HepG2 (cell line): ENCODE data around the gene NEDD8. TPM values are rescaled to one million over a fixed set of nuclear protein-coding genes. Genes with fewer than 3 reads are reported as not detected.

Source experiments
- ATAC-seq: fragments of 200-7000 bp; cut with Tn5 transposase; 3 replicates; pipeline ENCODE4 v1.9.1; 2020; ENCODE audit warnings: mild to moderate bottlenecking, moderate library complexity
- BruUV-seq: library from RNA; stranded (reverse); fragments of 400-500 nt; replicated peaks from 2 replicates; lab custom pipeline; 2021; lab: Mats Ljungman, UMichigan
- CTCF ChIA-PET: fragments of 300-600 bp; formaldehyde crosslinking; extraction: SDS; loops from one replicate; lab custom pipeline; 2021; ENCODE audit warnings: low total read pairs, inconsistent platforms, low intra/inter-chr PET ratio; lab: Yijun Ruan, JAX
- POLR2A ChIA-PET: fragments of 350-600 bp; sonication (Branson Sonifier 250); formaldehyde crosslinking; loops from one replicate; lab custom pipeline; 2020; ENCODE audit warnings: antibody characterized with exemption, inconsistent platforms; lab: Yijun Ruan, JAX
- DNase-seq: peaks from one replicate; pipeline ENCODE4 v3.0.0-alpha.2; 2015; ENCODE audit warnings: low spot score
- FAIRE-seq: peaks from 3 replicates; lab custom pipeline; 2011; peaks lifted over from hg19 to GRCh38; lab: Jason Lieb, UNC
- H2AFZ ChIP-seq: one replicate; pipeline ENCODE4 v1.6.1; 2011; ENCODE audit warnings: low read length, inconsistent platforms
- H3K27ac ChIP-seq: fragments of 300-600 bp; 3 replicates; pipeline ENCODE4 v1.8.0; 2011; ENCODE audit warnings: mixed run types, mild to moderate bottlenecking, mixed read lengths, low read length, inconsistent platforms; ENCODE audit not compliant: insufficient read depth; ENCODE audit errors: extremely low read length
- H3K27me3 ChIP-seq, 2 experiments: fragments of 200-600 bp in 1 of 2; 2 replicates in 1 of 2; 3 replicates in 1 of 2; pipeline versions ENCODE4 v1.6.0 to v1.8.0; 2011; ENCODE audit warnings: low read length in 2 of 2, mild to moderate bottlenecking in 2 of 2, moderate library complexity in 2 of 2, inconsistent platforms in 1 of 2; ENCODE audit not compliant: insufficient read depth in 2 of 2, control insufficient read depth in 1 of 2
- H3K36me3 ChIP-seq, 2 experiments: fragments of 200-600 bp in 1 of 2; replicated peaks in 1 of 2; 2 replicates in 1 of 2; 3 replicates in 1 of 2; pipeline versions ENCODE4 v1.5.1 to v1.8.0; 2011; ENCODE audit warnings: low read length in 2 of 2, inconsistent platforms in 1 of 2; ENCODE audit not compliant: insufficient read depth in 2 of 2, control insufficient read depth in 1 of 2
- H3K4me1 ChIP-seq: 2 replicates; pipeline ENCODE4 v1.5.1; 2012; ENCODE audit warnings: low read length, inconsistent platforms; ENCODE audit not compliant: insufficient read depth
- H3K4me2 ChIP-seq: 2 replicates; pipeline ENCODE4 v1.6.0; 2011; ENCODE audit warnings: low read depth, low read length, inconsistent platforms
- H3K4me3 ChIP-seq, 3 experiments: fragments of 200-600 bp in 1 of 3; sonication (generic), shearing (Covaris generic) in 1 of 3; replicated peaks in 1 of 3; 2 replicates each; pipeline ENCODE4 v1.5.1; 2011 to 2016; ENCODE audit warnings: low read length in 3 of 3, inconsistent platforms in 2 of 3, low read depth in 2 of 3, mild to moderate bottlenecking in 2 of 3, control low read depth in 1 of 3, mixed read lengths in 1 of 3; ENCODE audit not compliant: insufficient read depth in 1 of 3
- H3K79me2 ChIP-seq: one replicate; pipeline ENCODE4 v1.6.1; 2011; ENCODE audit warnings: low read length, inconsistent platforms; ENCODE audit not compliant: insufficient read depth
- H3K9ac ChIP-seq: 2 replicates; pipeline ENCODE4 v1.6.0; 2011; ENCODE audit warnings: mild to moderate bottlenecking, low read depth, low read length, inconsistent platforms; ENCODE audit not compliant: insufficient read depth
- H3K9me3 ChIP-seq: 2 replicates; pipeline ENCODE4 v1.5.1; 2012; ENCODE audit warnings: mild to moderate bottlenecking, low read length
- H4K20me1 ChIP-seq: 2 replicates; pipeline ENCODE4 v1.6.0; 2011; ENCODE audit warnings: inconsistent platforms, mild to moderate bottlenecking, low read length, moderate library complexity; ENCODE audit not compliant: insufficient read depth
- MYPOP ChIP-seq: sonication (generic); formaldehyde crosslinking; IDR thresholded peaks from 2 replicates; pipeline ENCODE4 v1.8.1; 2023; ENCODE audit warnings: mild to moderate bottlenecking, moderate library complexity, missing genetic modification reagents
- SSRP1 ChIP-seq: IDR thresholded peaks from 2 replicates; pipeline ENCODE4 v1.6.1; 2016; ENCODE audit warnings: control low read depth
- ZFP36L1 ChIP-seq: sonication (generic); formaldehyde crosslinking; IDR thresholded peaks from 2 replicates; pipeline ENCODE4 v1.8.0; 2022; ENCODE audit warnings: mild to moderate bottlenecking, missing genetic modification reagents, moderate library complexity
- ZMYM3 ChIP-seq: sonication (generic); formaldehyde crosslinking; IDR thresholded peaks from 2 replicates; pipeline ENCODE4 v1.5.1; 2020; ENCODE audit warnings: mild to moderate bottlenecking, missing genetic modification reagents
- ZNF317 ChIP-seq: sonication (generic); formaldehyde crosslinking; IDR thresholded peaks from 2 replicates; pipeline ENCODE4 v1.5.0; 2020; ENCODE audit warnings: mild to moderate bottlenecking, missing genetic modification reagents
- ZNF562 ChIP-seq: sonication (generic); formaldehyde crosslinking; IDR thresholded peaks from 2 replicates; pipeline ENCODE4 v1.8.0; 2022; ENCODE audit warnings: missing genetic modification reagents, borderline replicate concordance
- ZNF841 ChIP-seq: sonication (generic); formaldehyde crosslinking; IDR thresholded peaks from 2 replicates; pipeline ENCODE4 v1.8.1; 2023; ENCODE audit warnings: missing genetic modification reagents, borderline replicate concordance
- WGBS: methylation state at CpG from one replicate; pipeline ENCODE4 v1.1.6; 2017; ENCODE audit warnings: low lambda C conversion rate; 5-methylcytosine and 5-hydroxymethylcytosine counted together
- in situ Hi-C: cut with HindIII; loops from 2 replicates; pipeline ENCODE4 v1.10.0; 2017; ENCODE audit warnings: low pct_unique_long_range_greater_than_20kb; ENCODE audit not compliant: extremely low pct_ligation_motif_present
- intact Hi-C: fragments of 100-400 bp; cut with micrococcal nuclease; formaldehyde crosslinking; loops from one replicate; pipeline ENCODE4 v1.10.0; 2022; ENCODE audit not compliant: unreplicated experiment
- polyA plus RNA-seq, 8 experiments: library from polyadenylated mRNA; depleted of rRNA in 3 of 8; stranded (reverse) in 7 of 8; unstranded in 1 of 8; fragments of >200 nt; fragmentation: Illumina TruSeq in 4 of 8; extraction: Trizol in 4 of 8; gene quantifications; 2 replicates each; pipeline versions ENCODE4 v1.2.1 to v1.2.3, GENCODE V29; 2011 to 2016; ENCODE audit warnings: low read depth in 4 of 8, missing spikeins in 1 of 8, mixed read lengths in 1 of 8; ENCODE audit not compliant: insufficient read depth in 1 of 8
- total RNA-seq, 5 experiments: library from RNA; depleted of rRNA; stranded (reverse); fragments of >200 nt; fragmentation: Illumina TruSeq; extraction: Trizol; gene quantifications; 2 replicates each; pipeline ENCODE4 v1.2.3, GENCODE V29; 2016; ENCODE audit warnings: low read depth in 1 of 5

NEDD8 gene
- total and polyA plus RNA-seq, 2 of the 13 experiments (the other 11 are each of a cell fraction or from before 2014, with no cell fraction given) = 535 to 713 TPM

DNA sequence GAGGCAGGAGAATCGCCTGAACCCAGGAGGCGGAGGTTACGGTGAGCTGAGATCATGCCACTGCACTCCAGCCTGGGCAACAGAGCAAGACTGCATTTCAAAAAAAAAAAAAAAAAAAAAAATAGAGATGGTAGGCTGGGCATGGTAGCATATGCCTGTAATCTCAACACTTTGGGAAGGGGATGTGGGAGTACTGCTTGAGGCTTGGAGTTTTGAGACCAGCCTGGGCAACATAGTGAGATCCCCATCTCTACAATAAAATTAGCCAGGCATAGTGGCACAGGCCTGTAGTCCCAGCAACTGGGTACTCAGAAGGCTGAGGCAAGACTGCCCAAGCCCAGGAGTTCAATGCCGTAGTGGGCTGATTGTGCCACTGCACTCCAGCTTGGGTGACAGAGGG is 9.2 kb downstream of the NEDD8 start (continued):
- TF ChIP-seq ZMYM3 = peak; percentile 52
- TF ChIP-seq, all 625 proteins: peak for 4; not testable (repeated sequence) for 621

GRCh38 chr14:24219521-24219920 is 12.6 kb downstream of the NEDD8 start:
- DNase-seq (no peak), FAIRE-seq (no peak), ATAC-seq (no peak)
- Histone ChIP-seq H3K4me1 (peaks cover 13% of the 10 kb centered on the region), H3K79me2 (peaks cover 40% of the 10 kb centered on the region), H3K27me3 (no peaks in the 10 kb centered on the region; a peak in 1 of 5 replicates), H3K4me3 (no peak overlapping the region), H3K27ac (no peak overlapping the region), H3K9ac (no peak overlapping the region), H3K36me3 (peaks cover 8 to 12% of the 10 kb centered on the region in 2 experiments; a peak in 4 of 5 replicates), H4K20me1 (no peaks in the 10 kb centered on the region), H2AFZ (no peak overlapping the region), H3K4me2 (no peak overlapping the region), H3K9me3 (no peaks in the 10 kb centered on the region)
- ChIA-PET POLR2A (interaction anchor here (1.3 to 4.2 kb wide), 2 partner anchors 11 to 22 kb away, joined by 7 to 26 read pairs; partner anchors contain the start of gene TINF2), CTCF (no interaction called here)
- intact Hi-C loops (no loop called here), in situ Hi-C loops (no loop called here)
- 0 out of 2 replicates have a peak, but pooled peaks have one; percentile 29 for TF ChIP-seq ZNF841 (CRISPR knock-in tag)
- TF ChIP-seq ZNF317 (CRISPR knock-in tag) = peak; percentile 63; the same call in 1 of the 2 replicates
- TF ChIP-seq SSRP1 = 0 out of 2 replicates have a peak, but pooled peaks have one; percentile 80
- TF ChIP-seq ZNF562 = 0 out of 2 replicates have a peak, but pooled peaks have one; percentile 15
- TF ChIP-seq ZFP36L1 = 0 out of 2 replicates have a peak, but pooled peaks have one; percentile 42
- no peak for TF ChIP-seq MYPOP
- WGBS = 66% methylated on average over 3 of the region's 3 CpGs
- BruUV-seq = no TSS peak
